GM12892 (cell line): ENCODE measurements around the gene SHMT2.

Experiments used
- POLR2A ChIP-seq: IDR thresholded peaks from 2 replicates; pipeline ENCODE4 v1.6.1; 2011; ENCODE audit warnings: low read depth, low read length, control low read depth
- POLR2AphosphoS5 ChIP-seq: IDR thresholded peaks from 2 replicates; pipeline ENCODE4 v1.6.1; 2011; ENCODE audit warnings: low read depth, low read length, control low read depth

DNA sequence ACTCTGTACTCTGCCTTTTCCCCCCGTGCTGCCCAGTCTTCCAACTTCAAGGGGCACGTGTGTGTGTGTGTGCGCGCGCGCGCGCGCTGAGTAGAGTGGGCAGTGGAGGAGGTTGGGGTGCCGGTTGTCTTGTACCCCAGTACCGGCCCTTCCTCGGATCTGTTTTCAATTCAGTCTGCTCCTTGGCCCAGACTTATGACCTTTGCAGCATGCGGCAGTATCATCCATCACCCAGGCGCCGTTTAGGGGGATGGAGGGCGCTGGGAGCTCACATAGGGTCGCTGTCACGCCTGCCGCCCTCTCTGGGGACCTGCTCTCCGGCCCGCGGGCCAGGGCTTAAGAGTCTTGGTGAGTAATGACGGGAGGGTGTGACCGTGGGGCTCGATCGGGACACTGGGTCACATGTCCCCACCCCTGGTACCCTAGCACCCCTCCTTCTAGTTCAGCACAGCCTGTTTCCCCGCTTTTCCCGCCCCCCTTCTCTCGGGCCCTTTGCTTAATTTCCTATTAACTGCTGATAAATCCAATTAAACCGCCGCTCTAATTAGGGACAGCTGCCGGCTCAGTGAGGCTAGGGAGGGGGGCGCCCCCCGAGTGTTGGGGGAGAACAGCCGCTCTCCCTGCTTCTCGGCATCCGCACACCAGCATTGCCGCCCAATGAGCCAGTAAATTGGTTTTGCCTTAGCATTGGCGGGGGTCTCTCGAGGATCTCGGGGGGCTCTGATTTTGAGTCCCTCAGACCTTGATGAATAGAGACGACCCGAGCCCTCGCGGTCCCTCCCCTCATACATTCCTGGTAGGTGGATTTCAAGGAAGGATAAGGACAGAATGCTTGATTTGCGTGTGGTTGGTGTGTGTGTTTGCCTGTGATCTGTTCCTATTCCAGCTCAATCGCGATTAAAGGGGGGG lies 12.1 kb downstream of the SHMT2 start:
- TF ChIP-seq POLR2A (no peak), POLR2AphosphoS5 (no peak)
